ENCODE measurements around the gene ASCL1. TPM values are rescaled to one million over a fixed set of nuclear protein-coding genes. Genes with fewer than 3 reads are reported as not detected.

Gene ASCL1
- total and polyA plus RNA-seq, 2 donors, result 0.04 to 0.32 TPM

DNA sequence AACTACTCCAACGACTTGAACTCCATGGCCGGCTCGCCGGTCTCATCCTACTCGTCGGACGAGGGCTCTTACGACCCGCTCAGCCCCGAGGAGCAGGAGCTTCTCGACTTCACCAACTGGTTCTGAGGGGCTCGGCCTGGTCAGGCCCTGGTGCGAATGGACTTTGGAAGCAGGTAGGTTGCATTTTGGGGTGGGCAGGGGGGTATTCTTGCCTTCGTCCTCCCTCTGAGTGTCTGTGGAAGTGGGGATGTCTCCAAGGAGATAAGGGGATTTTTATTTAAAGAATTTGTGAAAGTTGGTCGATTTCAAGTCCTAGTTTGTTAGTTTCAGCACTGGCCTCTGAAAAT, 1.3 kb downstream of the ASCL1 start:
- H3K4me3 ChIP-seq (ENCODE audit: low read depth, low read length), result no peak overlapping the region
- no peak for DNase-seq (ENCODE audit: extremely low spot score)
- H3K36me3 ChIP-seq (ENCODE audit: insufficient read depth), result no peaks in the 10 kb centered on the region
- no peaks in the 10 kb centered on the region for H3K4me1 ChIP-seq (ENCODE audit: insufficient read depth)
- no peak overlapping the region for H3K27ac ChIP-seq (ENCODE audit: low read depth)
- WGBS, result 3% methylated on average over 15 of the region's 15 CpGs

DNA sequence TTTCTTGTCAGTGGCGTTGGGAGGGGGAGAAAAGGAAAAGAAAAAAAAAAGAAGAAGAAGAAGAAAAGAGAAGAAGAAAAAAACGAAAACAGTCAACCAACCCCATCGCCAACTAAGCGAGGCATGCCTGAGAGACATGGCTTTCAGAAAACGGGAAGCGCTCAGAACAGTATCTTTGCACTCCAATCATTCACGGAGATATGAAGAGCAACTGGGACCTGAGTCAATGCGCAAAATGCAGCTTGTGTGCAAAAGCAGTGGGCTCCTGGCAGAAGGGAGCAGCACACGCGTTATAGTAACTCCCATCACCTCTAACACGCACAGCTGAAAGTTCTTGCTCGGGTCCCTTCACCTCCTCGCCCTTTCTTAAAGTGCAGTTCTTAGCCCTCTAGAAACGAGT, 1.9 kb downstream of the ASCL1 start:
- H3K4me1 ChIP-seq (ENCODE audit: insufficient read depth), result no peaks in the 10 kb centered on the region
- 9% methylated on average over 14 of the region's 14 CpGs for WGBS
- H3K4me3 ChIP-seq (ENCODE audit: low read depth, low read length), result no peak overlapping the region
- no peaks in the 10 kb centered on the region for H3K36me3 ChIP-seq (ENCODE audit: insufficient read depth)
- DNase-seq (ENCODE audit: extremely low spot score), result no peak
- no peak overlapping the region for H3K27ac ChIP-seq (ENCODE audit: low read depth)

GRCh38 chr12:102960766-102961465, 3.4 kb downstream of the ASCL1 start:
- H3K4me1 ChIP-seq (ENCODE audit: insufficient read depth), result no peaks in the 10 kb centered on the region
- no peak overlapping the region for H3K27ac ChIP-seq (ENCODE audit: low read depth)
- H3K4me3 ChIP-seq (ENCODE audit: low read depth, low read length), result no peak overlapping the region
- no peaks in the 10 kb centered on the region for H3K36me3 ChIP-seq (ENCODE audit: insufficient read depth)
- DNase-seq (ENCODE audit: extremely low spot score), result no peak
- WGBS, result 7% methylated on average over 19 of the region's 19 CpGs

GRCh38 chr12:102961466-102961855, 4.0 kb downstream of the ASCL1 start:
- Histone ChIP-seq H3K4me3 (ENCODE audit: low read depth, low read length) (no peak overlapping the region), H3K36me3 (ENCODE audit: insufficient read depth) (no peaks in the 10 kb centered on the region), H3K27ac (ENCODE audit: low read depth) (no peak overlapping the region), H3K4me1 (ENCODE audit: insufficient read depth) (no peaks in the 10 kb centered on the region)
- no peak for DNase-seq (ENCODE audit: extremely low spot score)
- WGBS, result 5% methylated on average over 8 of the region's 8 CpGs

GRCh38 chr12:102962532-102962931, 5.1 kb downstream of the ASCL1 start:
- DNase-seq (ENCODE audit: extremely low spot score), result no peak
- H3K36me3 ChIP-seq (ENCODE audit: insufficient read depth), result no peaks in the 10 kb centered on the region
- no peaks in the 10 kb centered on the region for H3K4me1 ChIP-seq (ENCODE audit: insufficient read depth)
- H3K27ac ChIP-seq (ENCODE audit: low read depth), result no peak overlapping the region
- H3K4me3 ChIP-seq (ENCODE audit: low read depth, low read length), result no peak overlapping the region
- 8% methylated on average over 11 of the region's 11 CpGs for WGBS

- no peak for DNase-seq (ENCODE audit: extremely low spot score)
- Histone ChIP-seq H3K4me3 (ENCODE audit: low read depth, low read length) (no peak overlapping the region), H3K27ac (ENCODE audit: low read depth) (no peak overlapping the region), H3K36me3 (ENCODE audit: insufficient read depth) (no peaks in the 10 kb centered on the region), H3K4me1 (ENCODE audit: insufficient read depth) (no peaks in the 10 kb centered on the region)
- 9% methylated on average over 3 of the region's 3 CpGs for WGBS
Measured at GRCh38 chr12:102962986-102963385, 5.5 kb downstream of the ASCL1 start.

GRCh38 chr12:102963796-102964195, 6.3 kb downstream of the ASCL1 start:
- Histone ChIP-seq H3K4me3 (ENCODE audit: low read depth, low read length) (no peak overlapping the region), H3K36me3 (ENCODE audit: insufficient read depth) (no peaks in the 10 kb centered on the region), H3K27ac (ENCODE audit: low read depth) (no peak overlapping the region), H3K4me1 (ENCODE audit: insufficient read depth) (no peaks in the 10 kb centered on the region)
- no peak for DNase-seq (ENCODE audit: extremely low spot score)
- 52% methylated on average over 4 of the region's 4 CpGs for WGBS

- H3K36me3 ChIP-seq (ENCODE audit: insufficient read depth), result no peaks in the 10 kb centered on the region
- H3K4me1 ChIP-seq (ENCODE audit: insufficient read depth), result no peaks in the 10 kb centered on the region
- H3K4me3 ChIP-seq (ENCODE audit: low read depth, low read length), result no peak overlapping the region
- H3K27ac ChIP-seq (ENCODE audit: low read depth), result no peak overlapping the region
- WGBS, result 2% methylated on average over 21 of the region's 21 CpGs
- DNase-seq (ENCODE audit: extremely low spot score), result no peak
Measured at GRCh38 chr12:102964872-102965271, 7.4 kb downstream of the ASCL1 start.

GRCh38 chr12:102965281-102966155, 8.0 kb downstream of the ASCL1 start:
- 2% methylated on average over 38 of the region's 38 CpGs for WGBS
- Histone ChIP-seq H3K4me1 (ENCODE audit: insufficient read depth) (no peaks in the 10 kb centered on the region), H3K4me3 (ENCODE audit: low read depth, low read length) (no peak overlapping the region), H3K36me3 (ENCODE audit: insufficient read depth) (no peaks in the 10 kb centered on the region), H3K27ac (ENCODE audit: low read depth) (no peak overlapping the region)
- DNase-seq (ENCODE audit: extremely low spot score), result no peak

GRCh38 chr12:102966200-102966863, 8.9 kb downstream of the ASCL1 start:
- no peak overlapping the region for H3K4me3 ChIP-seq (ENCODE audit: low read depth, low read length)
- DNase-seq (ENCODE audit: extremely low spot score), result no peak
- no peak overlapping the region for H3K27ac ChIP-seq (ENCODE audit: low read depth)
- 30% methylated on average over 12 of the region's 12 CpGs for WGBS
- no peaks in the 10 kb centered on the region for H3K36me3 ChIP-seq (ENCODE audit: insufficient read depth)
- H3K4me1 ChIP-seq (ENCODE audit: insufficient read depth), result no peaks in the 10 kb centered on the region

DNA sequence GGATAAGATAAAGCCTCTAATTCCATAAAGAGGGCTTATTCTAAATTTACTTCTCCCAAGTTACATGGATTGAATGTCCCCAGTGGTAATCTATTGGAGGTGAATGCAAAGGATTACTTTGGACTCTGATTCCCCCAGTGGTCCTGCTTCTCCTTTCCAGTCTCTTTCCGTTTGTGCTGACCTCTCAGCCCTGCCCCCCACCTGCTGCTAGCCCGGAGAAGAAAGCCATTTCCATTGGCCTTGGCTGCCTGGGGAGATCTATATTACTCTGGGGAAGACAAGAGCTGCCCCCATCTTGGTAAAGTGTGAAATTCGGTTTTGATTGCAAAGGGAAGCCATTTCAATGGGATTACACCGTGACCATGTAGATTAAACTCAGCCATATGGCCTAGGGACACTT, 13.3 kb downstream of the ASCL1 start:
- no peak for DNase-seq (ENCODE audit: extremely low spot score)
- Histone ChIP-seq H3K4me1 (ENCODE audit: insufficient read depth) (no peaks in the 10 kb centered on the region), H3K4me3 (ENCODE audit: low read depth, low read length) (no peak overlapping the region), H3K27ac (ENCODE audit: low read depth) (no peak overlapping the region), H3K36me3 (ENCODE audit: insufficient read depth) (no peaks in the 10 kb centered on the region)
- WGBS, result 13% methylated on average over 4 of the region's 4 CpGs

GRCh38 chr12:102971227-102971626, 13.8 kb downstream of the ASCL1 start:
- Histone ChIP-seq H3K4me3 (ENCODE audit: low read depth, low read length) (no peak overlapping the region), H3K27ac (ENCODE audit: low read depth) (no peak overlapping the region), H3K4me1 (ENCODE audit: insufficient read depth) (no peaks in the 10 kb centered on the region), H3K36me3 (ENCODE audit: insufficient read depth) (no peaks in the 10 kb centered on the region)
- WGBS, result 65% methylated on average over 3 of the region's 3 CpGs
- no peak for DNase-seq (ENCODE audit: extremely low spot score)

- no peaks in the 10 kb centered on the region for H3K36me3 ChIP-seq (ENCODE audit: insufficient read depth)
- H3K4me3 ChIP-seq (ENCODE audit: low read depth, low read length), result no peak overlapping the region
- no peak overlapping the region for H3K27ac ChIP-seq (ENCODE audit: low read depth)
- no peak for DNase-seq (ENCODE audit: extremely low spot score)
- no peaks in the 10 kb centered on the region for H3K4me1 ChIP-seq (ENCODE audit: insufficient read depth)
Measured at GRCh38 chr12:102973583-102973982, 16.1 kb downstream of the ASCL1 start.

All from urinary bladder (tissue), 4 donors.